H4 (cell line): ENCODE results near the gene RFX7. TPM values are rescaled to one million over a fixed set of nuclear protein-coding genes. Genes with fewer than 3 reads are reported as not detected.

Source experiments
- DNase-seq: peaks from one replicate; pipeline ENCODE4 v3.0.0-alpha.2; 2015; ENCODE audit warnings: low spot score
- total RNA-seq: library from RNA; depleted of rRNA; stranded (reverse); fragments of >200 nt; shearing (Covaris generic); gene quantifications from 2 replicates; pipeline ENCODE4 v1.2.3, GENCODE V29; 2014

The RFX7 gene
- total RNA-seq, 1 experiment from 2014 or later = 4.9 TPM

DNA sequence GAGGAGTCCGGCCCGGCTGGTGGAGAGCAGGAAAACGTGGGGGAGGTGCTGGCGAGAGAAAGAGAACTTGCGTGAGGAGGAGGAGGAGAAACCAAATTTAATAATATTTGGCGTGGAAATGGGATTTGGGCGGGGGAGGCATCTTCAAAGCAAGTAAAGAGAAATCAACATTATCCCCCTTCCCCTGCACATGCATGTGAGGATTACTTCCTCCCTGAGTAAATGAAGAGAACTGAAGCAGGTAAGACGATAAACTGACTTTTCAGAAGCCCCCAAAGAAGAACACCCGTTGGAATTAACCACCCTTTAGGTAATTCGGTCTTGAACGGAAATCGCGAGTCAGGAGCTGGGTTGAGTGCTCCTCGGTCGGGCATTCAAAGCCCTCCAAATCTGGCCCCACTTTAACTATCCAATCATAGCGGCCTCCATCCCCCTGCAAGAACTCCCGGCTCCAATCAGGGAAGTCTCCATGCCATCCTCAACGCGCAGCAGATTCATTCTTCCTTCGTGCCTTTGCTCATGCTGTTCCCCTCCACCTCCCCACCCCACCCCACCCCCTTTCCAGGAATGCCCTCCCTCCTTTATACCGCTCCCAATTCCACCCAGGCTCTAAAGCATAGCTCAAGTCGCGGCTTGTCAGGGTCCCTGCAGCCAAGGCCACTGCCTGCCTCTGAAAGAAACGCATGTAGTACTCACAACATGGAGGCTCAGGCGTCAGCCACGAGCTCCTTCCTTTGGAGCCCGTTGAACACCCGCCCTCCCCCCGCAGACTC, 545 bp upstream of the RFX7 start:
- DNase-seq = peak; percentile 67

DNA sequence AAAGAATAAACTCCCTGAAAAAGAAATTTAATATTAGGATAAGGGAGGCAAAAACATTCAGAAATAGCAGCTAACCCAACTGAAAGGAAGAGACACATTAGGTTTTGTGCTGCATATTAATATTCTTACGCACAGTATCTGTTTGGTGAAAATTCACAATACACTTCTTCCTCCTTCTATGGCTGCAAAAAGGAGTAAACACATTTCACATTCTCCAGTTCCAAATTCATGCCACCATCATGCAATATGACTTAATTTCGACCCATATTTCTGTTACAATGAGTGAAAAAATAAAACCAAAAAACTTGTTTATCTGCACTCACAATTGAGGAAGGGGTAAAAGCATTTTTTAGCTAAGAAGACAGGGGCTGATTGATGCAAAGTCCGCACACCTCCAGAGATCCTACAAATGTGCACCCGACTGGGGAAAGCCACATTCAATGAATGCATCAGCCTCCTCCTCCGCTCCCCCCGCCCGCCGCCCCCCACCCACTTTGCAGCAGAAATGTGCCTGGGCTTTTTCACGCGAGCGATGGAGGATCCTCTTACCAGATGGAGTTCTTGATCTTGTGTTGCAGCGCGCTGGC, 1.0 kb downstream of the RFX7 start:
- DNase-seq = no peak

DNA sequence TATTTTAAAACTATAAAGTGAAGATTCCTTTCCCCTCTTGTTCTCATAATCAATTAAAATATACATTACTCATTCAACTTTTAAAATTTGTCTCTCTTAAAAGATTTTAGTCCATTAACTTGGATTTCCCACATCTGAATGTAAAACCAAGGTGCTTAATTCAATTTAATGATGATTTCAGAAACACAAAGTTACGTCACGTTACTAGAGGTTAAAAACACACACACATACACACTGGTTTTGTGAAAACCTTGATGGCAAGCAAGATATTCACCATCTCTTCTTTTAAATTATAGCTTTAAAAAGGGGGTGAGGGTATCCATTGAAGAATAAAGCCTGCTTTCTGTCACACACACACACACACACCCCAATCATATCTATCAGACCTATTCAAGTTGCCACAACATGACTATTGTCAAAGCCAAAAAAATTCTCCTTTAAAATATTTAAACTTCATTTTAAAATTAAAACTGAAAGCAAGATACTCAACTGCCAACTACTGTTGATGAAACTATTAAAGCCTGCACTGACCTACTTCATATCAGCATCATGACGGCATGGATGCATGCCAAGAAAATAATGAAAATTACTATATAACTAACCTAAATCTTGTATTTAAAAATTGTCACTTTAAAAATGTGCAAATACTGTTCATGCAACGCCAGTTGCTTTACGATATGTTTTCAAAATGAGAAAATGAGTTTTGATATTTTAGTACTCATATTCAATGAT, 2.1 kb downstream of the RFX7 start:
- no peak for DNase-seq

DNA sequence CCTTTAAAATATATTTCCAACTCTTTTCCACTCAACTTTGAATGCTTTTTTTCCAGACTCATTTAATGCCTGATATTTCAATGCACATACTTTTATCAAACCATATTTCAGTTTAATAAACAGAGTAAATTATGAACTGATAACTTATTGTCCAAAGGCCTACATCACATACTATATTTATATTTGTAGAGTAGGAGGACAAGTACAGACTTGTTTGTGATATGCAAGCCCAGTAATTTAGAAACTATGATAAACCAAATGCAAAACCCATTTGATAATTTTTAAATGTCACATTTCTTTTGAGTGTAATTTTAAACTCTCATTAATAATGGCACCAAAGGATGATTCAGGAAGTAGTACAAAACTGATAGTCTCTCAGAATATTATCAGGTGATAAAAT, 3.3 kb downstream of the RFX7 start:
- DNase-seq = no peak

DNA sequence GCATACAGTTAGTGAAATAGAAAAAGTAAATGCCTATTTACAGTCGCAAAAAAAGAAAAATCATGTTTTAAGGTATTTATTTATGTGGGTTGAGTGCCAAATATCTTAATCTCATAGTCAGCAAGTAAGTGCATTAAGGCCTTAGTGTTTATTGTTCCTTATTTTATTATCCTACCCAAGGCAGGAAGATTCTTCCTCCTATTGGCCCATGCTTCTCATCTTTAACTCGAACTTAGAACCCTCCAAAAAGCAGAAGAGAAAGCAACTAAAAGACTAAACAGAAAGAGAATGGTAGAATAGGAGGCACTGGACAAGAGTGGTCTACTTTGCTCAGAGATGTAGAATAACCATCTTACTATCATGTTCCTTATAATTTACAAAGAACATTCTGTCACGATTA, 7.5 kb downstream of the RFX7 start:
- DNase-seq = no peak

DNA sequence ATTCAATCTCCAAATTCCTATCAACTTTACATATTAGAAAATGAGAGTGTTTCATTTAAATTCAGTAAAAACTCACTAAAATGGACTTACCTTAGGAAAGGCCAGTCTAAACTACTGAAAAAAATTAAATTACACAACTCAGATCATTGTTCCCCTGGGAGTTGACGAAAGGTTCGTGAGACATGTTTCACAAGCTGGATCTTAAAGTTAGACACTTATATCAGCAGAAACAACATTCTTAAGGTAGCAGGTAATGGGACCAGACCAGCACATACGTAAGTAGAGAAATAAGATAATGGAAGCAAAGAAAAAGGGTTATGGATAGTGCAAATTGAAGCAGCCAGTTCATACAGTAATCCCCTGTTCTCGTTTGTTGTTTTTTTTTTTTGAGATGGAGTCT, 8.9 kb downstream of the RFX7 start:
- no peak for DNase-seq

DNA sequence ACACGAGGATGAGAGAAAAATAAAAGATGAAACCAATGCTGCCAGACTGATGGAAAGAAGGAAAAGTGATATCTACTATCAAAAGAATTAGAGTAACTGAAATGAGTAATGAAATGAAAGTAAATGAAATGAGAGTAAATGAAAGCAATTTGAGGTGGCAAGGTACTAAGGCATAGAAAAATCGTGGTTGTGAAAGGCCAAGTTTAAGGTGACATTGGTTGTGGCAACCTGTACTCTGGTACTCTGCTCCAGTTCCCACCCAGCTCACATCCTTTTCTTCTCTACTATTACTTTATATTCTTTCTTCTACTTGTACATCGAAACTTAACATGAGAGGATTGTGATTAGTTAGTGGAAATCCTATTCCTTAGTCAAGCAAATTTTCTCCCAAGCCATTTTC, 10.1 kb downstream of the RFX7 start:
- DNase-seq = no peak

DNA sequence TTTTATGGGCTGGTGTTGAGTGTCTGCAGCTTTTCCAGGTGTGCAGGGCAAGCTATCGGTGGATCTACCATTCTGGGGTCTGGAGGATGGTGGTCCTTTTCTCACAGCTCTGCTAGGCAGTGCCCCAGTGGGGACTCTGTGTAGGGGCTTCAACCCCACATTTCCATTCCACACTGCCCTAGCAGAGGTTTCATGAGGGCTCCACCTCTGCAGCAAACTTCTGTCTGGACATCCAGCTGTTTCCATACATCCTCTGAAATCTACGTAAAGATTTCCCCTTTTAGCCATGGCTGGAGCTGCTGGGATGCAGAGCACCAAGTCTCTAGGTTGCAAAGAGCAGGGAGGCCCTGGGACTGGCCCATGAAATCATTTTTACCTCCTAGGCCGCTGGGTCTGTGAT, 11.6 kb downstream of the RFX7 start:
- DNase-seq = no peak

DNA sequence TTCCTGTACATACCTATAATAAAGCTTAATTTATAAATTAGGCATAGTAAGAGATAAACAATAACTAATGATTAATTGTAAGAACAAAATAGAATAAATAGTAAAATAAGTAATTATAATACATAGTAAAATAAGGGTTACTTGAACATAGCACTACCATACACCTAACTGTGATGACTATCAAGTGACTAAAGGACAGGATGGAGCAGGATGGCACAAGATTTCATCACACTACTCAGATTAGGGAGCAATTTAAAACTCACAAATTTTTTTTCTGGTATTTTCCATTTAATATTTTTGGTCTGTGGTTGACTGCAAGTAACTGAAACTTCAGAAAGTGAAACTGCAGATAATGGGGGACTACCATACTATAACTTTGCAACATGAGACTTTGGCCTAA, 14.8 kb downstream of the RFX7 start:
- no peak for DNase-seq

DNA sequence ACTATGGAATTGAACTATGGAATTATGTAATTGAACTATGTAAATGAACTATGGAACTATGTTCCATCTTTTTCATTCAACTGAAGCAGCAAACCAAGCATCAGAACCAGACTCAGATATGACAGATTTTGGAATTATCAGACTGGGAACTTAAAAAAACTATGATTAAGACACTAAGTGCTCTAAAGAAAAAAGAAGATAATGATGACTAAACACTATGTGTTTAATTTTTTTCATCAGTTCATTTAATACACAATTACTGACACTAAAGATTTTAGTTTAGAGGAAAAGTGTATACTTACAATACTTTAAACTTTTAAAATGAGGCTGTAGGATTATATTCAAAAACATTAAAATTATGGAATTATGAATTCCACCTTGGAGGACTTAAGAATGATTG, 15.3 kb downstream of the RFX7 start:
- no peak for DNase-seq

DNA sequence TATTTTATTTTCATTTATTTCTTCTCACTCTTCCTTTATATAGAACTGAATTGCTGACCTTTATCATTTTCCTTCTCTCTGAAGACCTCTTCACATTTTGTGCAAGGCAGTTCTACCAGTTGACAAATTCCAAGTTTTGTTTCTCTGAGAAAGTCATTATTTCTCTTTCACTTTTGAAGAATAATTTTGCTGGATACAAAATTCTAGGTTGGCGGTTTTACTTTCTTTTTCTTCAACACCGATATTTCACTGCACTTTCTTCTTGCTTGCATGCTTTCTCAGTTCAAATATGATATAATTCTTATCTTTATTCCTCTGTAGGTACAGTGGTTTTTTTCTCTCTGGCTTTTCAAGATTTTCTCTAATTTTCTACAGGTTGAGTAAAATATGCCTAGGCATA, 15.9 kb downstream of the RFX7 start:
- DNase-seq = no peak

DNA sequence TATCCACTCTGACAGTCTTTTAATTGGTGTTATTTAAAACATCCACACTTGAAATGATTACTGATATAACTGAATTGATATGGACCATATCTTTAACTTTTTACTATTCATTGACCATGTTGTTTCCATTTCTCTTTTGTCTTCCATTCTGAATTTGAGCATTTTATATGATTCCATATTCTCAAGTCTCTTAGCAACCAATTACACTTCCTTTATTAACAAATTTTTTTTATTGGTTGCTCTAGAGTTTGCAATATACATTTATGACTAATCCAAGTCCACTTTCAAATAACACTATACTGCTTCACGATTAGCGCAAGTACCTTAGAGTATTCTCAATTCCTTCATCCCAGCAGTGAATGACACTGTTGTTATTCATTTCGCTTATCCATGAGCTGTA, 16.4 kb downstream of the RFX7 start:
- DNase-seq = no peak

DNA sequence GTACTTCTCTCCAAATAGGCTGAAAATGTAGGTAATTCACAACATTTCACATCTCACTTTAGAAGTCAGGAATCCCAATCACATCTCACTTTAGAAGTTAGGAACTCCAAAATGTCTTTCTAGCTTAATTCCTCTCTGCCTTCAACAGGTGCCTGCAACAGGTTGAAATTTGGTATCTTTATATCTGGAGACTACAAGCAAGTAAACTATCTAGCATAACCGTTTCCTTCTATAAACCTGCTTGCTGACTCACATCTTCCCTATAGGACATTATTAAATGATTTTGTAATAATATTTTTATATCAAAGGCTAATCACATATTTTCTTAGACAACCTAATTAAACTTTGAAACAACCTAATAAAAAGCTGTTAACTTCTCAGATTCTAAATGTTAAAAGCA, 18.2 kb downstream of the RFX7 start:
- DNase-seq = no peak

DNA sequence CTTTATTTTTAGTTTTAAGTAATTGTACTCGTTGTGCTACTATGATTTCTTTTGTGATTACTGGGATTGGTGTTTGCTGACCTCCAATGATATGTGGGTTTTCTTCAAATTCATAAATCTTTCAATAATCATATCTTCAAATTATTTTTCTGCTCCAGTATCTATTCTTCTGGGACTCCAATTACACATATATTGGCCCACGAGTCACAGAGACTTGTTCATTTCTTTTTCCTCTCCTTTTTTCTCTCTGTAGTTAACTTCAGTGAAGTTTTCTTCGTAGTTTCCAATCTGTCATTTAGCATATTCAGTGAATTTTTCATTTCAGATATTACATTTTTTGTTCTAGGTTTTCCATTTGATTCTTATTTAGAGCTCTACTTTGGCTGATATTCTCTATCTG, 21.4 kb downstream of the RFX7 start:
- DNase-seq = no peak

DNA sequence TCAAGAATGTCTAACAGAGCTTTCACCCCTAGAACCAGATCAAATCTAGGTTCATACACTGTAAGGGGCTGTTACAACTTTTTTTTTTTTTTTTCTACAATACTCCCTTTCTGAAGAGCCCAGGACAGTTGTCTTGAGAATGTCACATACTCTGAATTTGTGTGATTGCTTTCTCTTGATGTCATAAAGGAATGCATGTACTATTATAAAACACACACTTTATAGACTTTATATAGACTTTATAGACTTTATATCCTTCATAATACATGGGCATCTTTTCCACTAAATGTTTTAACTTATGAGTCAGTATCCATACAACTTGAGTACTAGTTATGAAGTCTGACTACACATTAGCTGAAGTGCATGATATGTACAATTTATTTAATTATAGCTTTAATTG, 26.3 kb downstream of the RFX7 start:
- no peak for DNase-seq

DNA sequence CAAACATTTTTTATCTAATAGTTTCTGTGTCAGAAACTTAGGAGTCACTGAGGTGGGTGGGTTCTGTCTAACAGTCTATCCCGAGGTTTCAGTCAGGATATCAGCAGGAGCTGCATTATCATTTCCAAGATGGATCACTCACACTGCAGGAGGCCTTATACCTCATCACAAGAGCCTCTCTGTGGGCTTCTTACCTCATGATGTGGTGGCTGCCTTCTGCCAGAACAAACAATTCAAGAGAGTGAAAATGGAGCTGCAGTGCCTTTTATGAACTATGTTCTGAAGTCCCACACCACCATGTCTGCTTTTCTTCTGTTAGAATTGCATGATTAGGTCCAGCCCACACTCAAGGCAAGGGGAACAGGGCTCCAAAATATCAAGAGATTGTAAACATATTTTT, 27.9 kb downstream of the RFX7 start:
- peak; percentile 35 for DNase-seq

DNA sequence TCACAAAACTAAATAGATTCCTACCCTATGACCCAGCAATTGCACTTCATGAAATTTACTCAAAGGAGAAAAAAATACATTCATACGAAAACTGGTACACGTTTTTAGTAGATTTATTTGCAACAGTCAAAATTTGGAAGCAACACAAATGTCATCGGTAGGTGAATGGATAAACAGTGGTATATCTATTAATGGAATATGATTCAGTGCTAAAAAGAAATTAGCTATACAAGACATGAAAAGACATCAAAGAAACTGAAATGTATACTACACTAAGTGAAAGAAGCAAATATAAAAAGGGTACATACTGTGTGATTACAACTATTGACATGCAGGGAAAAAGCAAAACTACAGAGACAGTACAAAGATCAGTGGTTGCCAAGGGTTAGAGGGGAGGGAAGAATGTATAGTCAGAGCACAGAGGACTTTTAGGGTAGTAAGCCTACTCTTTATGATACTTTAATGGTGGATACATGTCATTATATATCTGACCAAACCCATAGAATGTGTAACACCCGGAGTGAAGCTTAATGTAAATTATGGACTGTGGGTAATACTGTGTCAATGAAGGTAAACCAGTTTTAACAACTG, 31.6 kb downstream of the RFX7 start:
- DNase-seq = no peak

DNA sequence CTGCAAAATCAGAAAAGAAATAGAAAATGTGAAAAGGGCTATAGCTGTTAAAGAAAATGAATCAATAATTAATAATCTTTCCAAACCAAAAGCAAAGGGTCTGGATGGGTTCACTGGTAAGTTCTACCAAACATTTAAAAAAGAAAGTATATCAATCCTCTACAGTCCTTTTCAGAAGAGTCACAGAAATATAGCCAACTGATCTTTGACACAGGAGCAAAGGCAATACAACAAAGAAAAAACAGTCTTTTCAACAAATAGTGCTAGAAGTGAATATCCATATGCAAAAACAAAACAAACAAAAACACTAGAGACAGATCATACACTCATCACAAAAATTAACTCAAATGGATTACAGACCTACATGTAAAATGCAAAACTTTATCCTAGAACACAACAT, 32.6 kb downstream of the RFX7 start:
- DNase-seq = no peak

DNA sequence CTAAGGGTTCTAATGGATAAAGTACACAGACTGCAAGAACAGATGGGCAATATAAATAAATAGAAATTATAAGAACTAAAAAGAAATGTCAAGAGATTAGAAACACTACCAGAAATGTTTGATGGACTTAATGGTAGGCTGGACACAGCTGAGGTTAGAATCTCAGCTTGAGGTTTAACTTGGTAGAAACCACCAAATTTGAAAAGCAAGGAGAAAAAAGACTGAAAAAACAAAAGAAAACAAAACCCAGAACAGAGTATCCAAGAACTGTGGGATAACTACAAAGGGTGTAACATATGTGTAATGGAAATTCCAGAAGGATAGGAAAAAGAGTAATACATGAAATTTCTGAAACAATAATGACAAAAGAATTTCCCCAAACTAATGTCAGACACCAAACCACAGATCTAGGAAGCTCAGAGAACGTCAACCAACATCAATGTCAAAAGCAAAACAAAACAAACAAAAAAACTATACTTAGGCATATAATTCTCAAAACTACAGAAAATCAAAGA, 35.0 kb downstream of the RFX7 start:
- DNase-seq = no peak

DNA sequence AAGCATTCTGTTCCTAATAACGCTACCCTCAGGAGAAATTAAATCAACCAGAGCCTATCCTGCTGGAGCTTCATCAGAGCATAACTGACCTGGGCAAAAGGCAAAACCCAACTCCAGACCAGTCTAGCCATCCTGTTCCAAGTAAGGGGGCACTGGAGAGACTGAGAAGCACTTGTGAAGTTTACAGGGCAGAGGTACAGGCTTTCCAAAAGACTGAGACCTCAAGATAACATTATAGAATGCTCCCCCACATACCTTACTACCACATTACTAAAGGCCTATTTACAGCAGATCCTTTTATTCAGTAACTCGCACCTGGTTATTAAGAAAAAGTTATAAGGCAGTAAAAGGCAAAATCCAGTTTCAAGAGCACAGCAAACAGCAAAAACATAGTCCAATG, 35.5 kb downstream of the RFX7 start:
- DNase-seq = no peak

DNA sequence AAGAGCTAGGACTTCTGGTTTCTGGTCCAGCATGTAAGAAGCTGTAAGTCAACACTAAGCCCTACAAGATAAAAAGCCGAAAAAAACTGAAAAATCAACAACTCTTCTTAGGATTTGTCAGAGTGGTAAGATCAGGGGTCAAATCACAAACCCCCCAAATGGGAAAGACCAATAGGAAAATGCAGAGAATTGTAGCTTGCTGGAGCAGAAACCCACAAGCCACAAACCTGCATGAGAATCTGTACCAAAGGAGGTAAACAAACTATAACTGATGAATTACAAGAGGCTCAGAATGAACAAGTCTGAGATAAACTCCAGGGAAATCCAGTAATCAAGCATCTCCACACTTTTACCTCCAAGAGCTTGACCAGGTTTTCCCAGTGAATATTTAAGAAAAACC, 36.0 kb downstream of the RFX7 start:
- DNase-seq = no peak

DNA sequence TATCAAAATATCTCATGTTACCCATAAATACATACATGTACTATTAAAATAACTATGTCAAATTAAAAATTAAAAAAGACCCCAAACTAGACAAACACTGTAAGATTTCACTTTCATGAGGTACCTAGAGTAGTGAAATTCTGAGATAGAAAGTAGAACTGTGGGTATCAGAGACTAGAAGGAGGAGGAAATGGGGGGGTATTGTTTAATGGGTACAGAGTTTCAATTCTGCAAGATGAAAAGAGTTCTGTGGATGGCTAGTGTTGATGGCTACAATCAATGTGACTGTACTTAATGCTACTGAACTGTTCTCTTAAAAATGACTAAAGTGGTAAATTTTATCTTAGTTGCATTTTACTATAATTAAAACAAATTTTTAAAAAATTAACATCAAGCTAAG, 36.6 kb downstream of the RFX7 start:
- no peak for DNase-seq
